PFSK-1 (cell line): ENCODE measurements around the gene ANK2.

Source experiments
- FOXP2 ChIP-seq: optimal IDR thresholded peaks from 2 replicates; pipeline ENCODE3; 2011; ENCODE audit warnings: borderline replicate concordance, control low read depth, inconsistent platforms; ENCODE audit not compliant: insufficient read depth; ENCODE audit errors: extremely low read length, extremely low read depth
- POLR2AphosphoS5 ChIP-seq: IDR thresholded peaks from 2 replicates; pipeline ENCODE4 v1.6.1; 2012; ENCODE audit warnings: low read depth, mild to moderate bottlenecking, control low read depth, low read length, moderate library complexity
- REST ChIP-seq, 2 experiments: IDR thresholded peaks; 2 replicates each; pipeline versions ENCODE4 v1.6.1 to v1.8.0; 2011 to 2012; ENCODE audit warnings: low read depth in 2 of 2, low read length in 2 of 2, control low read depth in 1 of 2, inconsistent platforms in 1 of 2, mild to moderate bottlenecking in 1 of 2, moderate library complexity in 1 of 2; ENCODE audit not compliant: insufficient read depth in 1 of 2
- SIN3A ChIP-seq: IDR thresholded peaks from 2 replicates; pipeline ENCODE4 v1.6.1; 2012; ENCODE audit warnings: mild to moderate bottlenecking, low read length, moderate library complexity, borderline replicate concordance; ENCODE audit not compliant: insufficient read depth
- TAF1 ChIP-seq: IDR thresholded peaks from 2 replicates; pipeline ENCODE4 v1.6.1; 2012; ENCODE audit warnings: low read length, control low read depth, borderline replicate concordance; ENCODE audit not compliant: insufficient read depth

ANK2 gene

GRCh38 chr4:113125418-113125817 is 76.0 kb downstream of the ANK2 start:
- no peak for TF ChIP-seq POLR2AphosphoS5
- no peak for TF ChIP-seq REST (IDR thresholded peaks at IDR 0.05; ENCODE audit: insufficient read depth in 1 of 2, low read depth in 2 of 2, low read length in 2 of 2)
- TF ChIP-seq SIN3A, result no peak
- no peak for TF ChIP-seq FOXP2
- no peak for TF ChIP-seq TAF1

GRCh38 chr4:113131136-113131535 is 81.7 kb downstream of the ANK2 start:
- TF ChIP-seq FOXP2, result no peak
- no peak for TF ChIP-seq REST (IDR thresholded peaks at IDR 0.05; ENCODE audit: insufficient read depth in 1 of 2, low read depth in 2 of 2, low read length in 2 of 2)
- TF ChIP-seq TAF1, result no peak
- TF ChIP-seq SIN3A, result no peak
- no peak for TF ChIP-seq POLR2AphosphoS5

DNA sequence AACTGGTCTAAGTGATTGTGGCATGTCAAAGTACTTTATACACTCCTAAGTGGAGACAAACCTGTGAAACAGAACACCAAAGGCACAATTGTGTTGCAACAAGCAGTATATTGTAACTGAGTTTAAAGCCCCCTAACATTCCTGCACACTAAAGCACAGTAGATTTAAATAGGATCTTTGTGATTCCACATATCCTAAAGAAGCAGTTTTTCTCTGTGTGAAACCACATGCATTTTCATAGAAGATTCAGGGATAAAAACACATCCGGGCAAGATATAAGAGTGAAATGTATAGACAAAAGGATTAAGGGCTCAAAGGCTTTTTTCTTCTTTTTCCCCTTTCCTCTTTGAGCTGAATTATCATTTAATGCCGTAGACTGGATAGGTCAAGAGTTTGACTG is 82.2 kb downstream of the ANK2 start:
- TF ChIP-seq SIN3A (no peak), TAF1 (no peak), REST (IDR thresholded peaks at IDR 0.05; ENCODE audit: insufficient read depth in 1 of 2, low read depth in 2 of 2, low read length in 2 of 2) (no peak), POLR2AphosphoS5 (no peak), FOXP2 (no peak)

- TF ChIP-seq POLR2AphosphoS5 (no peak), REST (IDR thresholded peaks at IDR 0.05; ENCODE audit: insufficient read depth in 1 of 2, low read depth in 2 of 2, low read length in 2 of 2) (no peak), TAF1 (no peak), FOXP2 (no peak), SIN3A (no peak)
These were observed 92.5 kb downstream of the ANK2 start for GRCh38 chr4:113141901-113142346.

DNA sequence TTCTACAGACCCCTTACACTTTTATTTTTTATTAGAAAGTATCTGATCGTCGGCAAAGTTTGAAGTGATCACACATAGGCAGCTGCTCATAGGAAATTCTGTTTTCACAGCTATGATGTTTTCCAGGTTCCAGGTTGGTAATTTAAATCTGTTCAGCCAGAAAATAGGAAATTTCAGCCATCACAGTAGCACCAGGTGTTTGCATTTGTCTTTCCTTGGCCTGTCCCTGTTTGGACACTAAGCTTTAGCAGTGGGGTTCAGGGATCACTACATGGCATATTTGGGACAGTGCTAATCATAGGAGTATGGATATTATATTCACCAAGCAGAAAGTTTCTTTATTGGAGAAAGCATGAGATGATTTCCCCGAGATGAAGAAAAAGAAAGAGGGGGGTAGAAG is 92.9 kb downstream of the ANK2 start:
- no peak for TF ChIP-seq TAF1
- no peak for TF ChIP-seq POLR2AphosphoS5
- no peak for TF ChIP-seq REST (IDR thresholded peaks at IDR 0.05; ENCODE audit: insufficient read depth in 1 of 2, low read depth in 2 of 2, low read length in 2 of 2)
- TF ChIP-seq FOXP2, result no peak
- TF ChIP-seq SIN3A, result no peak
